HepG2 (cell line): ENCODE results near the gene FCHO1. TPM values are rescaled to one million over a fixed set of nuclear protein-coding genes. Genes with fewer than 3 reads are reported as not detected.

Source experiments
- ATAC-seq: fragments of 200-7000 bp; cut with Tn5 transposase; 3 replicates; pipeline ENCODE4 v1.9.1; 2020; ENCODE audit warnings: mild to moderate bottlenecking, moderate library complexity
- BruUV-seq: library from RNA; stranded (reverse); fragments of 400-500 nt; replicated peaks from 2 replicates; lab custom pipeline; 2021; lab: Mats Ljungman, UMichigan
- CTCF ChIA-PET: fragments of 300-600 bp; formaldehyde crosslinking; extraction: SDS; loops from one replicate; lab custom pipeline; 2021; ENCODE audit warnings: low total read pairs, inconsistent platforms, low intra/inter-chr PET ratio; lab: Yijun Ruan, JAX
- POLR2A ChIA-PET: fragments of 350-600 bp; sonication (Branson Sonifier 250); formaldehyde crosslinking; loops from one replicate; lab custom pipeline; 2020; ENCODE audit warnings: antibody characterized with exemption, inconsistent platforms; lab: Yijun Ruan, JAX
- DNase-seq: peaks from one replicate; pipeline ENCODE4 v3.0.0-alpha.2; 2015; ENCODE audit warnings: low spot score
- FAIRE-seq: peaks from 3 replicates; lab custom pipeline; 2011; peaks lifted over from hg19 to GRCh38; lab: Jason Lieb, UNC
- H2AFZ ChIP-seq: one replicate; pipeline ENCODE4 v1.6.1; 2011; ENCODE audit warnings: low read length, inconsistent platforms
- H3K27ac ChIP-seq: fragments of 300-600 bp; 3 replicates; pipeline ENCODE4 v1.8.0; 2011; ENCODE audit warnings: mixed run types, mild to moderate bottlenecking, mixed read lengths, low read length, inconsistent platforms; ENCODE audit not compliant: insufficient read depth; ENCODE audit errors: extremely low read length
- H3K27me3 ChIP-seq, 2 experiments: fragments of 200-600 bp in 1 of 2; 2 replicates in 1 of 2; 3 replicates in 1 of 2; pipeline versions ENCODE4 v1.6.0 to v1.8.0; 2011; ENCODE audit warnings: low read length in 2 of 2, mild to moderate bottlenecking in 2 of 2, moderate library complexity in 2 of 2, inconsistent platforms in 1 of 2; ENCODE audit not compliant: insufficient read depth in 2 of 2, control insufficient read depth in 1 of 2
- H3K36me3 ChIP-seq, 2 experiments: fragments of 200-600 bp in 1 of 2; replicated peaks in 1 of 2; 2 replicates in 1 of 2; 3 replicates in 1 of 2; pipeline versions ENCODE4 v1.5.1 to v1.8.0; 2011; ENCODE audit warnings: low read length in 2 of 2, inconsistent platforms in 1 of 2; ENCODE audit not compliant: insufficient read depth in 2 of 2, control insufficient read depth in 1 of 2
- H3K4me1 ChIP-seq: 2 replicates; pipeline ENCODE4 v1.5.1; 2012; ENCODE audit warnings: low read length, inconsistent platforms; ENCODE audit not compliant: insufficient read depth
- H3K4me2 ChIP-seq: 2 replicates; pipeline ENCODE4 v1.6.0; 2011; ENCODE audit warnings: low read depth, low read length, inconsistent platforms
- H3K4me3 ChIP-seq, 3 experiments: fragments of 200-600 bp in 1 of 3; sonication (generic), shearing (Covaris generic) in 1 of 3; replicated peaks in 1 of 3; 2 replicates each; pipeline ENCODE4 v1.5.1; 2011 to 2016; ENCODE audit warnings: low read length in 3 of 3, inconsistent platforms in 2 of 3, low read depth in 2 of 3, mild to moderate bottlenecking in 2 of 3, control low read depth in 1 of 3, mixed read lengths in 1 of 3; ENCODE audit not compliant: insufficient read depth in 1 of 3
- H3K79me2 ChIP-seq: one replicate; pipeline ENCODE4 v1.6.1; 2011; ENCODE audit warnings: low read length, inconsistent platforms; ENCODE audit not compliant: insufficient read depth
- H3K9ac ChIP-seq: 2 replicates; pipeline ENCODE4 v1.6.0; 2011; ENCODE audit warnings: mild to moderate bottlenecking, low read depth, low read length, inconsistent platforms; ENCODE audit not compliant: insufficient read depth
- H3K9me3 ChIP-seq: 2 replicates; pipeline ENCODE4 v1.5.1; 2012; ENCODE audit warnings: mild to moderate bottlenecking, low read length
- H4K20me1 ChIP-seq: 2 replicates; pipeline ENCODE4 v1.6.0; 2011; ENCODE audit warnings: inconsistent platforms, mild to moderate bottlenecking, low read length, moderate library complexity; ENCODE audit not compliant: insufficient read depth
- DDIT3 ChIP-seq: sonication (generic); formaldehyde crosslinking; IDR thresholded peaks from 2 replicates; pipeline ENCODE4 v1.4.0; 2020; ENCODE audit warnings: mild to moderate bottlenecking, missing genetic modification reagents
- DNMT3B ChIP-seq: conservative IDR thresholded peaks from 2 replicates; pipeline ENCODE4 v1.6.1; 2016; ENCODE audit warnings: missing biosample characterization, control low read depth
- ETS1 ChIP-seq: sonication (generic); formaldehyde crosslinking; IDR thresholded peaks from 2 replicates; pipeline ENCODE4 v1.4.0; 2020; ENCODE audit warnings: missing genetic modification reagents
- IRF2 ChIP-seq: IDR thresholded peaks from 2 replicates; pipeline ENCODE4 v1.6.1; 2018; ENCODE audit warnings: missing genetic modification reagents, missing compliant biosample characterization
- KDM3A ChIP-seq: IDR thresholded peaks from 2 replicates; pipeline ENCODE4 v1.6.1; 2018; ENCODE audit warnings: low read depth, missing compliant biosample characterization
- NFKB2 ChIP-seq: sonication (generic); formaldehyde crosslinking; IDR thresholded peaks from 2 replicates; pipeline ENCODE4 v1.4.0; 2020; ENCODE audit warnings: missing genetic modification reagents, borderline replicate concordance
- POLR2AphosphoS5 ChIP-seq: IDR thresholded peaks from 2 replicates; pipeline ENCODE4 v1.6.1; 2012; ENCODE audit warnings: low read depth, low read length
- SNAI1 ChIP-seq: sonication (generic); formaldehyde crosslinking; IDR thresholded peaks from 2 replicates; pipeline ENCODE4 v1.5.0; 2020; ENCODE audit warnings: mild to moderate bottlenecking, missing genetic modification reagents, borderline replicate concordance
- TARDBP ChIP-seq: sonication (generic); formaldehyde crosslinking; IDR thresholded peaks from 2 replicates; pipeline ENCODE4 v1.8.0; 2022; ENCODE audit warnings: mild to moderate bottlenecking, missing genetic modification reagents
- U2AF2 ChIP-seq: fragments of 200-400 bp; formaldehyde crosslinking; IDR thresholded peaks from 2 replicates; pipeline ENCODE4 v1.6.1; 2017; ENCODE audit warnings: low read depth, mild to moderate bottlenecking, low read length
- ZBTB38 ChIP-seq: sonication (generic); formaldehyde crosslinking; IDR thresholded peaks from 2 replicates; pipeline ENCODE4 v1.5.1; 2020; ENCODE audit warnings: mild to moderate bottlenecking, missing genetic modification reagents
- ZBTB7A ChIP-seq: sonication (generic); formaldehyde crosslinking; IDR thresholded peaks from 2 replicates; pipeline ENCODE4 v1.8.0; 2022; ENCODE audit warnings: mild to moderate bottlenecking, missing genetic modification reagents
- ZNF12 ChIP-seq: sonication (generic); formaldehyde crosslinking; IDR thresholded peaks from 2 replicates; pipeline ENCODE4 v1.5.0; 2020; ENCODE audit warnings: missing genetic modification reagents
- ZNF232 ChIP-seq: sonication (generic); formaldehyde crosslinking; IDR thresholded peaks from 2 replicates; pipeline ENCODE4 v1.4.0; 2020; ENCODE audit warnings: missing genetic modification reagents, borderline replicate concordance
- ZNF576 ChIP-seq: sonication (generic); formaldehyde crosslinking; IDR thresholded peaks from 2 replicates; pipeline ENCODE4 v1.4.0; 2020; ENCODE audit warnings: mild to moderate bottlenecking, missing genetic modification reagents
- ZNF629 ChIP-seq: sonication (generic); formaldehyde crosslinking; conservative IDR thresholded peaks from 2 replicates; pipeline ENCODE4 v1.5.0; 2020; ENCODE audit warnings: missing genetic modification reagents
- ZSCAN12 ChIP-seq: sonication (generic); formaldehyde crosslinking; IDR thresholded peaks from 2 replicates; pipeline ENCODE4 v1.9.0; 2021; ENCODE audit warnings: mild to moderate bottlenecking, missing genetic modification reagents
- ZSCAN20 ChIP-seq: sonication (generic); formaldehyde crosslinking; IDR thresholded peaks from 2 replicates; pipeline ENCODE4 v1.4.0; 2020; ENCODE audit warnings: missing genetic modification reagents, mild to moderate bottlenecking, borderline replicate concordance
- ZSCAN29 ChIP-seq: sonication (generic); formaldehyde crosslinking; conservative IDR thresholded peaks from 2 replicates; pipeline ENCODE4 v1.4.0; 2020; ENCODE audit warnings: mild to moderate bottlenecking, missing genetic modification reagents
- ZXDC ChIP-seq: sonication (generic); formaldehyde crosslinking; IDR thresholded peaks from 2 replicates; pipeline ENCODE4 v1.5.0; 2020; ENCODE audit warnings: mild to moderate bottlenecking, missing genetic modification reagents
- WGBS: methylation state at CpG from one replicate; pipeline ENCODE4 v1.1.6; 2017; ENCODE audit warnings: low lambda C conversion rate; 5-methylcytosine and 5-hydroxymethylcytosine counted together
- in situ Hi-C: cut with HindIII; loops from 2 replicates; pipeline ENCODE4 v1.10.0; 2017; ENCODE audit warnings: low pct_unique_long_range_greater_than_20kb; ENCODE audit not compliant: extremely low pct_ligation_motif_present
- intact Hi-C: fragments of 100-400 bp; cut with micrococcal nuclease; formaldehyde crosslinking; loops from one replicate; pipeline ENCODE4 v1.10.0; 2022; ENCODE audit not compliant: unreplicated experiment
- polyA plus RNA-seq, 8 experiments: library from polyadenylated mRNA; depleted of rRNA in 3 of 8; stranded (reverse) in 7 of 8; unstranded in 1 of 8; fragments of >200 nt; fragmentation: Illumina TruSeq in 4 of 8; extraction: Trizol in 4 of 8; gene quantifications; 2 replicates each; pipeline versions ENCODE4 v1.2.1 to v1.2.3, GENCODE V29; 2011 to 2016; ENCODE audit warnings: low read depth in 4 of 8, missing spikeins in 1 of 8, mixed read lengths in 1 of 8; ENCODE audit not compliant: insufficient read depth in 1 of 8
- total RNA-seq, 5 experiments: library from RNA; depleted of rRNA; stranded (reverse); fragments of >200 nt; fragmentation: Illumina TruSeq; extraction: Trizol; gene quantifications; 2 replicates each; pipeline ENCODE4 v1.2.3, GENCODE V29; 2016; ENCODE audit warnings: low read depth in 1 of 5

Gene FCHO1
- total and polyA plus RNA-seq, 2 of the 13 experiments (the other 11 are each of a cell fraction or from before 2014, with no cell fraction given), result 1.3 to 3.1 TPM

GRCh38 chr19:17835182-17836006, 84.1 kb downstream of the FCHO1 start (continued):
- TF ChIP-seq ZXDC (no peak), TARDBP (no peak), KDM3A (CRISPR knock-in tag) (no peak)

- POLR2A ChIA-PET, result no interaction called here
- ATAC-seq (no peak), DNase-seq (no peak), FAIRE-seq (no peak)
- CTCF ChIA-PET, result no interaction called here
- Histone ChIP-seq H4K20me1 (no peaks in the 10 kb centered on the region), H3K9ac (no peak overlapping the region), H3K4me2 (no peak overlapping the region), H2AFZ (no peak overlapping the region), H3K4me1 (no peaks in the 10 kb centered on the region), H3K36me3 (peaks cover 4 to 5% of the 10 kb centered on the region in 2 experiments; a peak in 3 of 5 replicates), H3K27ac (no peak overlapping the region), H3K4me3 (no peak overlapping the region), H3K9me3 (no peaks in the 10 kb centered on the region), H3K27me3 (no peaks in the 10 kb centered on the region), H3K79me2 (no peaks in the 10 kb centered on the region)
- in situ Hi-C loops, result no loop called here
- intact Hi-C loops, result no loop called here
- BruUV-seq, result TSS peak; percentile 48
- 87% methylated on average over 4 of the region's 4 CpGs for WGBS
- TF ChIP-seq DDIT3 (CRISPR knock-in tag) (no peak), POLR2AphosphoS5 (no peak), ZSCAN29 (CRISPR knock-in tag) (no peak), ZBTB38 (CRISPR knock-in tag) (no peak), ZNF232 (CRISPR knock-in tag) (no peak), ZNF576 (CRISPR knock-in tag) (no peak), ZSCAN12 (CRISPR knock-in tag) (no peak), ZSCAN20 (CRISPR knock-in tag) (no peak), ZNF629 (no peak), DNMT3B (CRISPR knock-in tag) (no peak), U2AF2 (no peak), ETS1 (no peak), IRF2 (no peak), ZBTB7A (CRISPR knock-in tag) (no peak), NFKB2 (no peak), SNAI1 (no peak), ZNF12 (CRISPR knock-in tag) (no peak)
Measured at GRCh38 chr19:17836530-17836929, 85.3 kb downstream of the FCHO1 start.
